Lower lobe of right lung (tissue), 2 donors: ENCODE results near the gene GRB10. TPM values are rescaled to one million over a fixed set of nuclear protein-coding genes. Genes with fewer than 3 reads are reported as not detected.

ENCODE experiments used
- ATAC-seq, 2 donors: fragments of 200-7000 bp; cut with Tn5 transposase; one replicate each; pipeline ENCODE4 v1.9.1; 2020 to 2022; ENCODE audit warnings: mild to moderate bottlenecking in 2 of 2, moderate library complexity in 2 of 2
- DNase-seq: peaks from one replicate; pipeline ENCODE4 v3.0.0-alpha.2; 2020
- H3K27ac ChIP-seq: fragments of 200-600 bp; one replicate; pipeline ENCODE4 v1.8.0; 2022
- H3K27me3 ChIP-seq: fragments of 200-600 bp; one replicate; pipeline ENCODE4 v1.8.0; 2022; ENCODE audit warnings: low read depth
- H3K36me3 ChIP-seq: fragments of 200-600 bp; one replicate; pipeline ENCODE4 v1.8.0; 2022; ENCODE audit warnings: mild to moderate bottlenecking
- H3K4me1 ChIP-seq: fragments of 200-600 bp; one replicate; pipeline ENCODE4 v1.8.0; 2022
- H3K4me3 ChIP-seq: fragments of 200-600 bp; one replicate; pipeline ENCODE4 v1.8.0; 2022; ENCODE audit warnings: mild to moderate bottlenecking
- H3K9me3 ChIP-seq: fragments of 200-600 bp; one replicate; pipeline ENCODE4 v1.8.0; 2022
- CTCF ChIP-seq: fragments of 200-600 bp; IDR thresholded peaks from one replicate; pipeline ENCODE4 v1.8.0; 2022; ENCODE audit warnings: antibody characterized with exemption, mild to moderate bottlenecking
- intact Hi-C: fragments of 100-400 bp; cut with DNase I; formaldehyde crosslinking; loops from one replicate; pipeline ENCODE4 v1.11.0; 2022
- total RNA-seq: library from RNA; stranded (reverse); fragmentation: NEBNext Ultra II Directional; extraction: Animal tissue kit (Norgen Biotek cat#: 25700); gene quantifications from one replicate; pipeline ENCODE4 v1.2.1, GENCODE V29; 2021
- donor health status: DM: no; HTN: yes; CAD: no; lungs with severe emphysema.

The GRB10 gene
- total RNA-seq, 1 donor from 2014 or later: 36.5 TPM

- H3K4me1 ChIP-seq: peaks cover 4% of the 10 kb centered on the region
- H3K36me3 ChIP-seq: no peaks in the 10 kb centered on the region
- intact Hi-C loops: no loop called here
- no peaks in the 10 kb centered on the region for H3K27me3 ChIP-seq
- no peak overlapping the region for H3K27ac ChIP-seq
- no peaks in the 10 kb centered on the region for H3K9me3 ChIP-seq
- ATAC-seq: no peak
- no peak for DNase-seq
- no peak for TF ChIP-seq CTCF
- H3K4me3 ChIP-seq: no peak overlapping the region
Observed at GRCh38 chr7:50817561-50817960, 34.9 kb upstream of the GRB10 start.

GRCh38 chr7:50815138-50815537 lies 32.4 kb upstream of the GRB10 start:
- TF ChIP-seq CTCF: no peak
- DNase-seq (no peak), ATAC-seq (no peak)
- H3K4me1 ChIP-seq: peaks cover 7% of the 10 kb centered on the region
- intact Hi-C loops: no loop called here
- H3K27ac ChIP-seq: no peak overlapping the region
- no peak overlapping the region for H3K4me3 ChIP-seq
- no peaks in the 10 kb centered on the region for H3K27me3 ChIP-seq
- H3K9me3 ChIP-seq: no peaks in the 10 kb centered on the region
- no peaks in the 10 kb centered on the region for H3K36me3 ChIP-seq

GRCh38 chr7:50814166-50814565 lies 31.5 kb upstream of the GRB10 start:
- H3K36me3 ChIP-seq: no peaks in the 10 kb centered on the region
- H3K27ac ChIP-seq: no peak overlapping the region
- no peak for TF ChIP-seq CTCF
- H3K27me3 ChIP-seq: no peaks in the 10 kb centered on the region
- no peak for ATAC-seq
- H3K4me1 ChIP-seq: peaks cover 7% of the 10 kb centered on the region
- no peak overlapping the region for H3K4me3 ChIP-seq
- H3K9me3 ChIP-seq: no peaks in the 10 kb centered on the region
- DNase-seq: no peak
- intact Hi-C loops: no loop called here

GRCh38 chr7:50812841-50813475 lies 30.3 kb upstream of the GRB10 start:
- H3K4me1 ChIP-seq: peaks cover 7% of the 10 kb centered on the region
- no peaks in the 10 kb centered on the region for H3K27me3 ChIP-seq
- DNase-seq (peak; percentile 72), ATAC-seq (peak; percentile 93 to 95)
- no peak overlapping the region for H3K27ac ChIP-seq
- no peak for TF ChIP-seq CTCF
- intact Hi-C loops: no loop called here
- no peak overlapping the region for H3K4me3 ChIP-seq
- H3K36me3 ChIP-seq: no peaks in the 10 kb centered on the region
- H3K9me3 ChIP-seq: no peaks in the 10 kb centered on the region

- Histone ChIP-seq H3K9me3 (no peaks in the 10 kb centered on the region), H3K4me1 (peaks cover 7% of the 10 kb centered on the region), H3K27ac (no peak overlapping the region), H3K4me3 (no peak overlapping the region), H3K27me3 (no peaks in the 10 kb centered on the region), H3K36me3 (no peaks in the 10 kb centered on the region)
- no peak for ATAC-seq
- intact Hi-C loops: no loop called here
- no peak for TF ChIP-seq CTCF
- DNase-seq: no peak
Observed at GRCh38 chr7:50812094-50812493, 29.4 kb upstream of the GRB10 start.
